VCaP (cell line): ENCODE results near the gene HIRA.
A peak's percentile ranks its signal among the peaks of the same experiment; 100 is the strongest.

Experiments used
- H3K27ac ChIP-seq: fragments of 450-650 bp; 2 replicates; pipeline ENCODE4 v1.5.1; 2017
- CTCF ChIP-seq: fragments of 450-650 bp; conservative IDR thresholded peaks from 2 replicates; pipeline ENCODE4 v1.5.1; 2017; ENCODE audit warnings: mild to moderate bottlenecking, moderate library complexity

The HIRA gene

GRCh38 chr22:19453718-19454117 lies 22.2 kb upstream of the HIRA start:
- no peak for TF ChIP-seq CTCF
- H3K27ac ChIP-seq: no peak overlapping the region

GRCh38 chr22:19451570-19451969 lies 20.0 kb upstream of the HIRA start:
- no peak for TF ChIP-seq CTCF
- H3K27ac ChIP-seq: no peak overlapping the region

- TF ChIP-seq CTCF: no peak
- H3K27ac ChIP-seq: no peak overlapping the region
Observed at GRCh38 chr22:19450363-19451175, 19.0 kb upstream of the HIRA start.

- H3K27ac ChIP-seq: peak overlapping the region; percentile 95
- no peak for TF ChIP-seq CTCF
Observed at GRCh38 chr22:19449422-19449767, 17.9 kb upstream of the HIRA start.

- H3K27ac ChIP-seq: peak overlapping the region; percentile 95
- TF ChIP-seq CTCF: no peak
Observed at GRCh38 chr22:19448739-19449421, 17.3 kb upstream of the HIRA start.

- no peak for TF ChIP-seq CTCF
- H3K27ac ChIP-seq: peak overlapping the region; percentile 95
Observed at GRCh38 chr22:19448076-19448607, 16.6 kb upstream of the HIRA start.

GRCh38 chr22:19447330-19448075 lies 16.0 kb upstream of the HIRA start, which contains the start of gene C22orf39:
Gene C22orf39 (minus strand): TSS chr22:19447711. CDS start chr22:19447688, 23 bp downstream.
- H3K27ac ChIP-seq: peak within 1 kb of the TSS; percentile 95
- TF ChIP-seq CTCF: no peak
